HFF-Myc (cell line): ENCODE measurements around the gene BMERB1.

Experiments used
- DNase-seq: peaks from one replicate; pipeline ENCODE4 v3.0.0-alpha.2; 2011; ENCODE audit warnings: low read depth; ENCODE audit errors: extremely low read depth
- H3K4me3 ChIP-seq: replicated peaks from 2 replicates; pipeline ENCODE4 v1.5.1; 2011; ENCODE audit warnings: low read depth, mild to moderate bottlenecking, control low read depth, low read length
- CTCF ChIP-seq: IDR thresholded peaks from 2 replicates; pipeline ENCODE4 v1.5.1; 2012; ENCODE audit warnings: mild to moderate bottlenecking, low read depth, low read length, control low read depth; ENCODE audit errors: missing control alignments

The BMERB1 gene

DNA sequence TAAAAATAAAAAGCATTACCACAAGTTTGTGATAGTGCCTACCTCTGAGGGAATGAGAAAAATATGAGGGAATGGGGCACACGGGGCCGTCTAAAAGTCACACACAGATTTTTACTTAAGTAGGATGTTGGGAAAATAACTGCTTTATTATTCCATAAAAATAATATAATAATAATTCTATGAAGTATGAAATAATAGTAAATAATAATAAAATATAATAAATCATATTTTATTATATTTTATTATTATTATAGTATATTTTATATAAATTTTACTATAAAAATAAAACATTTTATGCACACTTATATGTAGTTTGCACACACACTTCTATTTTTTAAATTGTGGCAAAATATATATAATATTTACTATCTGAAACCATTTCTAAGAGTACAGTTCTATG lies 92.3 kb downstream of the BMERB1 start:
- DNase-seq = no peak
- no peak overlapping the region for H3K4me3 ChIP-seq
- no peak for TF ChIP-seq CTCF

DNA sequence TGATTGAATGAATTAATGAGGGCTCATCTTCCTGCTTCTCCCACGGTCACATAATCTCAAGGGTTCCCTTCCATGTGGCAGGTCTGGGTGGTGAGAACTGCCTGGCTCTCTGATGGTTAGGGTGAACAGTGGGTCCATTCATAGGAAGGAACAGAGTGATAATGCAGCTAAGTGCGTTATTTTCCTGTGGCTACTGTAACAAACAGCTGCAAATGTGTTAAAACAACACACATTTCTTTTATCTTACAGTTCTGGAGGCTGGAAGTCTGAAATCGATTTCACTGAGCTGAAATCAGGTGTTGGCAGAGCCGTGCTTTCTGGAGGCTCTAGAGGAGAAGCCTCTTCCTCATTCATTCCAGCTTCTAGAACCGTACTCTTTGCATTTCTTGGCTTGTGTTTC lies 95.3 kb downstream of the BMERB1 start:
- no peak for TF ChIP-seq CTCF
- no peak for DNase-seq
- H3K4me3 ChIP-seq = no peak overlapping the region

GRCh38 chr16:15530085-15530484 lies 95.7 kb downstream of the BMERB1 start:
- no peak overlapping the region for H3K4me3 ChIP-seq
- DNase-seq = no peak
- TF ChIP-seq CTCF = no peak

DNA sequence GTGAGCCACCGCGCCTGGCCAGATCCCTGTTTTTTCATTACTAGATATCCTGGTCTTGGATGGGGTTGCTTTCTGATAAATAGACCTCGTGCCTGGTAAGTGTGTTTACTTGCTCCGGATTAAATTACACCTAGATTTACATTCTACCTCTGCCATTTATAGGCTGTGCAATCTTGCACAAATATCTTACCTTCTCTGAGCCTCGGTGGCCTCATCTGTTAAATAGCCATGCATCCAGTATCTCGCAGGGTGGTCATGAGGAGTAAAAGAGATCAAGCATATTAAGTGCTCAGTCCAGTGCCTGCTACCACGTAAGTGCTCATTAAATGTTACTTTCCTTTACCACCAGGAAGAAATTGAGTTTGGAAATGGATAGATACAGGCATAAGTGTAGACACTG lies 98.4 kb downstream of the BMERB1 start:
- no peak for TF ChIP-seq CTCF
- DNase-seq = no peak
- no peak overlapping the region for H3K4me3 ChIP-seq

- no peak overlapping the region for H3K4me3 ChIP-seq
- no peak for TF ChIP-seq CTCF
- no peak for DNase-seq
Measured at GRCh38 chr16:15533386-15533785, 99.0 kb downstream of the BMERB1 start.

DNA sequence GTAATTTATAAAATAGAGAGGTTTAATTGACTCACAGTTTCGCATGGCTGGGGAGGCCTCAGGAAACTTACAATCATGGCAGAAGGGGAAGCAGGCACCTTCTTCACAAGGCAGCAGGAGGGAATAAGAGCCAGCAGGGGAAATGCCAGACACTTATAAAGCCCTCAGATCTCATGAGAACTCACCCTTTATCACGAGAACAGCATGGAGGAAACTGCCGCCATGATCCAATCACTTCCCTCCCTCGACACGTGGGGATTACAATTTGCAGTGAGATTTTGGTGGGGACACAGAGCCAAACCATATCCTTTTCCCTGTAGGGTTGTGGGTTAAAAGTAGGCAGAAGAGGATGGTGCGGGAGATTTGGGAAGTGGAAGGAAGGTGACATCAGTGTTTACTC lies 101.4 kb downstream of the BMERB1 start:
- H3K4me3 ChIP-seq = no peak overlapping the region
- no peak for DNase-seq
- TF ChIP-seq CTCF = no peak

DNA sequence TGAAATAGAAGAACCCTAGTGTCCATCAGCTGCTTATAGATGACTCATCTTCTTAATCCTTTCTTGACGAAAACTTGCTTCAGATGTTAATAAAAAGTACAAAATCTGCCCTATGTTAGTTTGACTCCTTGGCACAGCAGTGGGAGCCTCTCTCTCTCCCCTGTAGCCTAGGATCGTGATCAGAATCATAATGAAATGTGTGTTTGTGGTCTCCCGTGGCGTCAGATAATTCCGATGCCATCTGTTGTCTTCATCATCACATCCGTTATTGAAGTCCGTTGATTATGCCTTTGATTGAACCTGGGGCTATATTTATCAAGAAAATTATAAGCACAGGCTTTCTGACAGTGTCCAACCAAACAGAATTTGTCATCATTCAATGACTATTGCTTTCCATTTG lies 102.5 kb downstream of the BMERB1 start:
- no peak for TF ChIP-seq CTCF
- no peak for DNase-seq

More for the DNA sequence above, 102.5 kb downstream of the BMERB1 start:
- H3K4me3 ChIP-seq = no peak overlapping the region
